Measurements from ENCODE around the gene RTN4.

The RTN4 gene

GRCh38 chr2:55035716-55036115, 14.5 kb downstream of the RTN4 start:
- no peak for DNase-seq (ENCODE audit: low read depth)
- no peak for TF ChIP-seq CTCF (conservative IDR thresholded peaks at IDR 0.05; ENCODE audit: low read depth, low read length)
- H3K4me3 ChIP-seq (ENCODE audit: low read depth, low read length): no peak overlapping the region

GRCh38 chr2:55033921-55034320, 16.3 kb downstream of the RTN4 start:
- TF ChIP-seq CTCF (conservative IDR thresholded peaks at IDR 0.05; ENCODE audit: low read depth, low read length): no peak
- no peak for DNase-seq (ENCODE audit: low read depth)
- H3K4me3 ChIP-seq (ENCODE audit: low read depth, low read length): no peak overlapping the region

- DNase-seq (ENCODE audit: low read depth): peak; percentile 61
- no peak overlapping the region for H3K4me3 ChIP-seq (ENCODE audit: low read depth, low read length)
- TF ChIP-seq CTCF (conservative IDR thresholded peaks at IDR 0.05; ENCODE audit: low read depth, low read length): no peak
Measured at GRCh38 chr2:55033076-55033742, 17.0 kb downstream of the RTN4 start.

- H3K4me3 ChIP-seq (ENCODE audit: low read depth, low read length): no peak overlapping the region
- no peak for TF ChIP-seq CTCF (conservative IDR thresholded peaks at IDR 0.05; ENCODE audit: low read depth, low read length)
- DNase-seq (ENCODE audit: low read depth): no peak
Measured at GRCh38 chr2:55031505-55031904, 18.7 kb downstream of the RTN4 start.

- H3K4me3 ChIP-seq (ENCODE audit: low read depth, low read length): no peak overlapping the region
Measured at GRCh38 chr2:55030766-55031165, 19.5 kb downstream of the RTN4 start.

GRCh38 chr2:55029098-55029497, 21.2 kb downstream of the RTN4 start:
- H3K4me3 ChIP-seq (ENCODE audit: low read depth, low read length): no peak overlapping the region
- TF ChIP-seq CTCF (conservative IDR thresholded peaks at IDR 0.05; ENCODE audit: low read depth, low read length): no peak
- no peak for DNase-seq (ENCODE audit: low read depth)

More at GRCh38 chr2:55030766-55031165, 19.5 kb downstream of the RTN4 start:
- no peak for TF ChIP-seq CTCF (conservative IDR thresholded peaks at IDR 0.05; ENCODE audit: low read depth, low read length)
- DNase-seq (ENCODE audit: low read depth): no peak

- H3K4me3 ChIP-seq (ENCODE audit: low read depth, low read length): no peak overlapping the region
- TF ChIP-seq CTCF (conservative IDR thresholded peaks at IDR 0.05; ENCODE audit: low read depth, low read length): no peak
- no peak for DNase-seq (ENCODE audit: low read depth)
Measured at GRCh38 chr2:55027226-55027625, 23.0 kb downstream of the RTN4 start.
